H1 (cell line): Measurements from ENCODE around the gene NRXN2. TPM values are rescaled to one million over a fixed set of nuclear protein-coding genes. Genes with fewer than 3 reads are reported as not detected.
A peak's percentile ranks its signal among the peaks of the same experiment; 100 is the strongest.

Experiments used
- CTCF ChIA-PET: fragments of 300-600 bp; sonication (Branson Sonifier 250); formaldehyde crosslinking; loops from one replicate; lab custom pipeline; 2021; ENCODE audit not compliant: partially characterized antibody; lab: Charles Lee
- POLR2A ChIA-PET: fragments of 300-600 bp; sonication (Branson Sonifier 250); formaldehyde crosslinking; loops from one replicate; lab custom pipeline; 2021; ENCODE audit warnings: inconsistent platforms; ENCODE audit not compliant: partially characterized antibody; lab: Charles Lee
- DNase-seq, 2 experiments: peaks; one replicate each; pipeline versions ENCODE4 v3.0.0 to v3.0.0-alpha.2; 2010 to 2022; ENCODE audit warnings: low spot score in 2 of 2, low read depth in 1 of 2, mixed read lengths in 1 of 2
- FAIRE-seq: peaks from 2 replicates; lab custom pipeline; 2011; peaks lifted over from hg19 to GRCh38; lab: Jason Lieb, UNC
- H2AFZ ChIP-seq: 2 replicates; pipeline ENCODE4 v1.8.1; 2012; ENCODE audit warnings: low read length, inconsistent platforms
- H2AK5ac ChIP-seq: 2 replicates; pipeline ENCODE4 v1.6.1; 2013; ENCODE audit warnings: low read depth, low read length
- H2BK120ac ChIP-seq: replicated peaks from 2 replicates; pipeline ENCODE3; 2013; ENCODE audit warnings: low read depth, low read length, inconsistent platforms
- H2BK12ac ChIP-seq: 2 replicates; pipeline ENCODE4 v1.6.1; 2013; ENCODE audit warnings: low read depth, low read length
- H2BK15ac ChIP-seq: 2 replicates; pipeline ENCODE4 v1.6.1; 2013; ENCODE audit warnings: low read length
- H2BK20ac ChIP-seq: 2 replicates; pipeline ENCODE4 v1.6.1; 2013; ENCODE audit warnings: low read length
- H2BK5ac ChIP-seq: 2 replicates; pipeline ENCODE4 v1.6.1; 2013; ENCODE audit warnings: low read depth, low read length
- H3K14ac ChIP-seq: 2 replicates; pipeline ENCODE4 v1.6.1; 2013; ENCODE audit warnings: inconsistent platforms; ENCODE audit not compliant: insufficient read length
- H3K18ac ChIP-seq: 2 replicates; pipeline ENCODE4 v1.6.1; 2013; ENCODE audit warnings: low read length; ENCODE audit errors: extremely low read depth
- H3K23ac ChIP-seq: 2 replicates; pipeline ENCODE4 v1.6.1; 2013; ENCODE audit warnings: inconsistent platforms; ENCODE audit not compliant: insufficient read length
- H3K23me2 ChIP-seq: 2 replicates; pipeline ENCODE4 v1.6.1; 2013; ENCODE audit warnings: low read depth, low read length
- H3K27ac ChIP-seq: 2 replicates; pipeline ENCODE4 v1.6.1; 2011; ENCODE audit warnings: low read depth, low read length, inconsistent platforms
- H3K27me3 ChIP-seq, 4 experiments: replicated peaks in 1 of 4; 1 replicate in 1 of 4; 2 replicates in 3 of 4; pipeline versions ENCODE4 v1.6.1 to v1.8.1; 2011 to 2013; ENCODE audit warnings: low read length in 3 of 4, mild to moderate bottlenecking in 3 of 4, inconsistent platforms in 2 of 4, mixed read lengths in 2 of 4, moderate library complexity in 1 of 4; ENCODE audit not compliant: control insufficient read depth in 3 of 4, insufficient read depth in 3 of 4; ENCODE audit errors: extremely low read depth in 1 of 4
- H3K36me3 ChIP-seq, 4 experiments: 2 replicates each; pipeline versions ENCODE4 v1.6.1 to v1.8.1; 2011 to 2013; ENCODE audit warnings: mild to moderate bottlenecking in 4 of 4, low read length in 3 of 4, moderate library complexity in 2 of 4, control low read depth in 1 of 4, inconsistent platforms in 1 of 4; ENCODE audit not compliant: insufficient read depth in 4 of 4, control insufficient read depth in 2 of 4
- H3K4ac ChIP-seq: replicated peaks from 2 replicates; pipeline ENCODE3; 2013; ENCODE audit warnings: low read length, low read depth, mixed read lengths, inconsistent platforms; ENCODE audit not compliant: insufficient read length
- H3K4me1 ChIP-seq, 4 experiments: replicated peaks in 1 of 4; 1 replicate in 1 of 4; 2 replicates in 3 of 4; pipeline versions ENCODE4 v1.6.1 to v1.8.1; 2011 to 2013; ENCODE audit warnings: low read length in 3 of 4, inconsistent platforms in 2 of 4, mixed read lengths in 1 of 4; ENCODE audit not compliant: insufficient read depth in 4 of 4, control insufficient read depth in 3 of 4
- H3K4me2 ChIP-seq, 2 experiments: 2 replicates each; pipeline versions ENCODE4 v1.6.1 to v1.8.1; 2011 to 2013; ENCODE audit warnings: low read depth in 2 of 2, low read length in 2 of 2, control low read depth in 1 of 2, inconsistent platforms in 1 of 2, mild to moderate bottlenecking in 1 of 2; ENCODE audit not compliant: insufficient read depth in 1 of 2
- H3K4me3 ChIP-seq, 4 experiments: fragments of 200-600, 300-600 bp in 1 of 4; sonication (generic), shearing (Covaris generic), sonication (Bioruptor Twin) in 1 of 4; 2 replicates each; pipeline versions ENCODE4 v1.5.1 to v1.8.1; 2011 to 2016; ENCODE audit warnings: low read length in 4 of 4, low read depth in 3 of 4, control low read depth in 2 of 4, inconsistent platforms in 2 of 4, mild to moderate bottlenecking in 2 of 4, mixed read lengths in 1 of 4, moderate library complexity in 1 of 4; ENCODE audit not compliant: insufficient read depth in 2 of 4; ENCODE audit errors: extremely low read depth in 1 of 4
- H3K56ac ChIP-seq: replicated peaks from 2 replicates; pipeline ENCODE3; 2013; ENCODE audit warnings: low read depth, mild to moderate bottlenecking, mixed read lengths, low read length, inconsistent platforms; ENCODE audit not compliant: insufficient read length
- H3K79me1 ChIP-seq: 2 replicates; pipeline ENCODE4 v1.6.1; 2013; ENCODE audit warnings: low read depth, low read length, control low read depth
- H3K79me2 ChIP-seq, 2 experiments: 2 replicates each; pipeline versions ENCODE4 v1.6.1 to v1.8.1; 2012 to 2013; ENCODE audit warnings: low read length in 2 of 2, mild to moderate bottlenecking in 2 of 2, inconsistent platforms in 1 of 2; ENCODE audit not compliant: insufficient read depth in 2 of 2, control insufficient read depth in 1 of 2
- H3K9ac ChIP-seq, 4 experiments: replicated peaks in 1 of 4; 1 replicate in 1 of 4; 2 replicates in 3 of 4; pipeline versions ENCODE4 v1.6.1 to v1.8.1; 2011 to 2013; ENCODE audit warnings: low read depth in 3 of 4, low read length in 3 of 4, control low read depth in 2 of 4, mild to moderate bottlenecking in 2 of 4, moderate library complexity in 2 of 4, inconsistent platforms in 1 of 4; ENCODE audit errors: extremely low read depth in 1 of 4
- H3K9me3 ChIP-seq, 2 experiments: 2 replicates each; pipeline versions ENCODE4 v1.6.1 to v1.8.1; 2012 to 2013; ENCODE audit warnings: mild to moderate bottlenecking in 2 of 2, moderate library complexity in 2 of 2, control low read depth in 1 of 2, inconsistent platforms in 1 of 2, low read depth in 1 of 2, low read length in 1 of 2, mixed read lengths in 1 of 2; ENCODE audit not compliant: insufficient read depth in 2 of 2
- H4K20me1 ChIP-seq, 2 experiments: replicated peaks in 1 of 2; 2 replicates each; pipeline versions ENCODE3 to v1.8.1; 2011 to 2013; ENCODE audit warnings: inconsistent platforms in 2 of 2, low read length in 2 of 2, mild to moderate bottlenecking in 1 of 2; ENCODE audit not compliant: insufficient read depth in 2 of 2, control insufficient read depth in 1 of 2
- H4K5ac ChIP-seq: 2 replicates; pipeline ENCODE4 v1.6.1; 2013; ENCODE audit warnings: low read length, low read depth, mixed read lengths, inconsistent platforms; ENCODE audit not compliant: insufficient read length
- H4K8ac ChIP-seq: 2 replicates; pipeline ENCODE4 v1.8.0; 2013; ENCODE audit warnings: mild to moderate bottlenecking, moderate library complexity, low read length, inconsistent platforms; ENCODE audit not compliant: insufficient read depth; ENCODE audit errors: extremely low read depth
- H4K91ac ChIP-seq: replicated peaks from 2 replicates; pipeline ENCODE3; 2013; ENCODE audit warnings: low read length, mixed read lengths, inconsistent platforms; ENCODE audit not compliant: insufficient read length
- CHD1 ChIP-seq: IDR thresholded peaks from 2 replicates; pipeline ENCODE4 v1.6.1; 2012; ENCODE audit warnings: low read depth, low read length, improper control_type of control experiment
- CTBP2 ChIP-seq: IDR thresholded peaks from 2 replicates; pipeline ENCODE4 v1.7.0; 2011; ENCODE audit warnings: borderline replicate concordance, mild to moderate bottlenecking, moderate library complexity, mixed read lengths, low read length; ENCODE audit not compliant: insufficient read depth, insufficient read length
- EP300 ChIP-seq, 2 experiments: IDR thresholded peaks; 1 replicate in 1 of 2; 2 replicates in 1 of 2; pipeline ENCODE4 v1.6.1; 2011 to 2012; ENCODE audit warnings: low read depth in 2 of 2, low read length in 2 of 2, mild to moderate bottlenecking in 2 of 2, borderline replicate concordance in 1 of 2, inconsistent platforms in 1 of 2, moderate library complexity in 1 of 2
- EZH2 ChIP-seq: fragments of 200-600 bp; sonication (generic); IDR thresholded peaks from 2 replicates; pipeline ENCODE4 v1.7.1; 2012; ENCODE audit warnings: low read depth, mild to moderate bottlenecking, moderate library complexity, low read length, inconsistent platforms; ENCODE audit not compliant: severe bottlenecking
- GABPA ChIP-seq: IDR thresholded peaks from 2 replicates; pipeline ENCODE4 v1.6.1; 2011; ENCODE audit warnings: mild to moderate bottlenecking, low read length, moderate library complexity, borderline replicate concordance; ENCODE audit not compliant: insufficient read depth
- MAX ChIP-seq: IDR thresholded peaks from 2 replicates; pipeline ENCODE4 v1.6.1; 2012; ENCODE audit warnings: inconsistent platforms
- POLR2AphosphoS5 ChIP-seq: IDR thresholded peaks from 2 replicates; pipeline ENCODE4 v1.6.1; 2011; ENCODE audit warnings: low read depth, low read length
- POU5F1 ChIP-seq: IDR thresholded peaks from 2 replicates; pipeline ENCODE4 v1.6.1; 2011; ENCODE audit warnings: low read depth, mild to moderate bottlenecking, low read length, moderate library complexity
- RNF2 ChIP-seq: fragments of 200-900, 300-1000 bp; sonication (generic); IDR thresholded peaks from 2 replicates; pipeline ENCODE4 v1.7.1; 2016; ENCODE audit warnings: borderline replicate concordance, low read depth, mild to moderate bottlenecking, antibody characterized with exemption, low read length; ENCODE audit not compliant: poor library complexity, severe bottlenecking; ENCODE audit errors: missing control alignments
- TAF1 ChIP-seq: IDR thresholded peaks from 2 replicates; pipeline ENCODE4 v1.6.1; 2011; ENCODE audit warnings: mild to moderate bottlenecking, low read depth, low read length
- TAF7 ChIP-seq: optimal IDR thresholded peaks from 2 replicates; pipeline ENCODE3; 2011; ENCODE audit warnings: low read depth, mild to moderate bottlenecking, inconsistent platforms, low read length, moderate library complexity, borderline replicate concordance
- TBP ChIP-seq: IDR thresholded peaks from 2 replicates; pipeline ENCODE4 v1.6.1; 2011; ENCODE audit warnings: low read depth, low read length, improper control_type of control experiment
- WGBS, 2 experiments: shearing (Covaris generic) in 1 of 2; methylation state at CpG; one replicate each; pipeline versions ENCODE4 v1.1.6 to v1.1.7; 2013 to 2015; ENCODE audit warnings: low lambda C conversion rate in 2 of 2, mixed read lengths in 2 of 2, inconsistent platforms in 1 of 2, low coverage in 1 of 2, missing lambda C conversion rate in 1 of 2; ENCODE audit not compliant: insufficient replicate concordance in 2 of 2, insufficient coverage in 1 of 2, insufficient read length in 1 of 2; ENCODE audit errors: extremely low coverage in 1 of 2, missing lambda C conversion rate in 1 of 2; 5-methylcytosine and 5-hydroxymethylcytosine counted together
- polyA plus RNA-seq, 7 experiments: library from polyadenylated mRNA; depleted of rRNA in 3 of 7; stranded (reverse) in 5 of 7; unstranded in 2 of 7; fragments of >200 nt in 5 of 7; fragments of 200-250 nt in 2 of 7; gene quantifications; 1 replicate in 5 of 7; 2 replicates in 1 of 7; 4 replicates in 1 of 7; pipeline versions ENCODE4 v1.2.1 to v1.2.3, GENCODE V29; 2011 to 2013; ENCODE audit warnings: missing spikeins in 2 of 7, mixed read lengths in 2 of 7
- total RNA-seq: library from RNA; stranded (reverse); fragmentation: NEBNext Ultra II Directional; extraction: Animal tissue kit (Norgen Biotek cat#: 25700); gene quantifications from 2 replicates; pipeline ENCODE4 v1.2.1, GENCODE V29; 2021

Gene NRXN2
- total and polyA plus RNA-seq, 2 of the 8 experiments (the other 6 are each of a cell fraction or from before 2014, with no cell fraction given), result 1.3 to 11.5 TPM

GRCh38 chr11:64705501-64705900 is 17.5 kb downstream of the NRXN2 start:
- no peak overlapping the region for H3K4me2 ChIP-seq
- H3K56ac ChIP-seq, result no peak overlapping the region
- H4K5ac ChIP-seq, result no peak overlapping the region
- H3K9me3 ChIP-seq, result no peaks in the 10 kb centered on the region
- no peaks in the 10 kb centered on the region for H3K36me3 ChIP-seq
- H3K27ac ChIP-seq, result no peak overlapping the region
- no peak overlapping the region for H3K18ac ChIP-seq
- ChIA-PET CTCF (interaction anchor here (0.7 to 4.5 kb wide), 21 partner anchors 11 to 366 kb away, joined by 3 to 41 read pairs (median 6); partner anchors contain the start of gene RASGRP2), POLR2A (interaction anchor here (1.0 to 1.7 kb wide), 5 partner anchors 10 to 54 kb away, joined by 3 to 4 read pairs (median 3); no protein-coding TSS in a partner anchor)
- H4K91ac ChIP-seq, result no peak overlapping the region
- H3K4me1 ChIP-seq, result peaks cover 0 to 7% (median 5%) of the 10 kb centered on the region in 4 experiments; a peak in 6 of 7 replicates
- no peaks in the 10 kb centered on the region for H4K20me1 ChIP-seq
- H2BK15ac ChIP-seq, result peak overlapping the region; percentile 97; the same call in 1 of the 2 replicates
- WGBS, 2 experiments, result 52% methylated on average over 2 of the region's 2 CpGs; no CpG with 5 or more reads in 1 of the 2 experiments
- TF ChIP-seq EP300 (IDR thresholded peaks at IDR 0.05; ENCODE audit: borderline replicate concordance in 1 of 2, low read depth in 2 of 2, low read length in 2 of 2) (no peak), CHD1 (no peak), POLR2AphosphoS5 (no peak), MAX (no peak), GABPA (no peak), EZH2 (no peak), TBP (no peak), TAF1 (no peak), TAF7 (no peak), POU5F1 (no peak), CTBP2 (no peak), RNF2 (no peak)
- no peaks in the 10 kb centered on the region for H3K79me2 ChIP-seq
- H2AFZ ChIP-seq, result no peak overlapping the region
- H3K4ac ChIP-seq, result no peak overlapping the region
- no peak overlapping the region for H3K14ac ChIP-seq
- no peaks in the 10 kb centered on the region; the same call in 1 of the 2 replicates for H3K23me2 ChIP-seq
- no peaks in the 10 kb centered on the region for H3K27me3 ChIP-seq
- FAIRE-seq, result no peak
- no peak overlapping the region for H2BK120ac ChIP-seq
- H2AK5ac ChIP-seq, result 0 out of 2 replicates have a peak overlapping the region, but pooled peaks have one; percentile 75
- H3K4me3 ChIP-seq, result no peak overlapping the region
- no peak overlapping the region for H4K8ac ChIP-seq
- no peak for DNase-seq
- H2BK5ac ChIP-seq, result no peak overlapping the region
- peak overlapping the region; percentile 50; the same call in 1 of the 2 replicates for H2BK12ac ChIP-seq
- no peaks in the 10 kb centered on the region; the same call in 1 of the 2 replicates for H3K79me1 ChIP-seq
- no peak overlapping the region for H3K23ac ChIP-seq
- no peak overlapping the region for H3K9ac ChIP-seq
- peak overlapping the region; percentile 61; the same call in 1 of the 2 replicates for H2BK20ac ChIP-seq
